GM21367 (cell line): ENCODE measurements around the gene THEM4.

ENCODE experiments used
- ATAC-seq: cut with Tn5 transposase; IDR thresholded peaks from one replicate; pipeline ENCODE4 v1.9.1; 2021; ENCODE audit not compliant: unreplicated experiment

THEM4 gene

GRCh38 chr1:151839082-151839412, 70.3 kb downstream of the THEM4 start:
- ATAC-seq = no peak

GRCh38 chr1:151838222-151839081, 70.9 kb downstream of the THEM4 start:
- ATAC-seq = no peak

GRCh38 chr1:151837884-151838221, 71.5 kb downstream of the THEM4 start:
- ATAC-seq = no peak

- no peak for ATAC-seq
These were observed 72.1 kb downstream of the THEM4 start for GRCh38 chr1:151837197-151837596.

GRCh38 chr1:151835596-151835995, 73.7 kb downstream of the THEM4 start:
- ATAC-seq = no peak

GRCh38 chr1:151834239-151834638, 75.1 kb downstream of the THEM4 start:
- ATAC-seq = no peak

GRCh38 chr1:151833172-151833900, 76.0 kb downstream of the THEM4 start:
- no peak for ATAC-seq

- no peak for ATAC-seq
These were observed 76.9 kb downstream of the THEM4 start for GRCh38 chr1:151832318-151832980.

GRCh38 chr1:151831605-151832004, 77.7 kb downstream of the THEM4 start, which contains the start of gene RORC:
Gene RORC, minus strand, starts transcription at chr1:151831802. Its CDS starts 38 bp downstream, at chr1:151831764.
- no peak for ATAC-seq

GRCh38 chr1:151831256-151831591, 78.1 kb downstream of the THEM4 start:
- no peak for ATAC-seq

GRCh38 chr1:151830055-151830454, 79.3 kb downstream of the THEM4 start:
- no peak for ATAC-seq

GRCh38 chr1:151829352-151830046, 79.8 kb downstream of the THEM4 start:
- no peak for ATAC-seq

GRCh38 chr1:151828921-151829320, 80.4 kb downstream of the THEM4 start:
- no peak for ATAC-seq

GRCh38 chr1:151827853-151828252, 81.5 kb downstream of the THEM4 start:
- ATAC-seq = no peak

GRCh38 chr1:151825751-151826660, 83.3 kb downstream of the THEM4 start:
- ATAC-seq = no peak

GRCh38 chr1:151825204-151825603, 84.1 kb downstream of the THEM4 start:
- no peak for ATAC-seq
